HepG2 (cell line): Measurements from ENCODE around the gene KLF6. TPM values are rescaled to one million over a fixed set of nuclear protein-coding genes. Genes with fewer than 3 reads are reported as not detected.

Experiments used
- ATAC-seq: fragments of 200-7000 bp; cut with Tn5 transposase; 3 replicates; pipeline ENCODE4 v1.9.1; 2020; ENCODE audit warnings: mild to moderate bottlenecking, moderate library complexity
- BruUV-seq: library from RNA; stranded (reverse); fragments of 400-500 nt; replicated peaks from 2 replicates; lab custom pipeline; 2021; lab: Mats Ljungman, UMichigan
- CTCF ChIA-PET: fragments of 300-600 bp; formaldehyde crosslinking; extraction: SDS; loops from one replicate; lab custom pipeline; 2021; ENCODE audit warnings: low total read pairs, inconsistent platforms, low intra/inter-chr PET ratio; lab: Yijun Ruan, JAX
- POLR2A ChIA-PET: fragments of 350-600 bp; sonication (Branson Sonifier 250); formaldehyde crosslinking; loops from one replicate; lab custom pipeline; 2020; ENCODE audit warnings: antibody characterized with exemption, inconsistent platforms; lab: Yijun Ruan, JAX
- DNase-seq: peaks from one replicate; pipeline ENCODE4 v3.0.0-alpha.2; 2015; ENCODE audit warnings: low spot score
- FAIRE-seq: peaks from 3 replicates; lab custom pipeline; 2011; peaks lifted over from hg19 to GRCh38; lab: Jason Lieb, UNC
- H2AFZ ChIP-seq: one replicate; pipeline ENCODE4 v1.6.1; 2011; ENCODE audit warnings: low read length, inconsistent platforms
- H3K27ac ChIP-seq: fragments of 300-600 bp; 3 replicates; pipeline ENCODE4 v1.8.0; 2011; ENCODE audit warnings: mixed run types, mild to moderate bottlenecking, mixed read lengths, low read length, inconsistent platforms; ENCODE audit not compliant: insufficient read depth; ENCODE audit errors: extremely low read length
- H3K27me3 ChIP-seq, 2 experiments: fragments of 200-600 bp in 1 of 2; 2 replicates in 1 of 2; 3 replicates in 1 of 2; pipeline versions ENCODE4 v1.6.0 to v1.8.0; 2011; ENCODE audit warnings: low read length in 2 of 2, mild to moderate bottlenecking in 2 of 2, moderate library complexity in 2 of 2, inconsistent platforms in 1 of 2; ENCODE audit not compliant: insufficient read depth in 2 of 2, control insufficient read depth in 1 of 2
- H3K36me3 ChIP-seq, 2 experiments: fragments of 200-600 bp in 1 of 2; replicated peaks in 1 of 2; 2 replicates in 1 of 2; 3 replicates in 1 of 2; pipeline versions ENCODE4 v1.5.1 to v1.8.0; 2011; ENCODE audit warnings: low read length in 2 of 2, inconsistent platforms in 1 of 2; ENCODE audit not compliant: insufficient read depth in 2 of 2, control insufficient read depth in 1 of 2
- H3K4me1 ChIP-seq: 2 replicates; pipeline ENCODE4 v1.5.1; 2012; ENCODE audit warnings: low read length, inconsistent platforms; ENCODE audit not compliant: insufficient read depth
- H3K4me2 ChIP-seq: 2 replicates; pipeline ENCODE4 v1.6.0; 2011; ENCODE audit warnings: low read depth, low read length, inconsistent platforms
- H3K4me3 ChIP-seq, 3 experiments: fragments of 200-600 bp in 1 of 3; sonication (generic), shearing (Covaris generic) in 1 of 3; replicated peaks in 1 of 3; 2 replicates each; pipeline ENCODE4 v1.5.1; 2011 to 2016; ENCODE audit warnings: low read length in 3 of 3, inconsistent platforms in 2 of 3, low read depth in 2 of 3, mild to moderate bottlenecking in 2 of 3, control low read depth in 1 of 3, mixed read lengths in 1 of 3; ENCODE audit not compliant: insufficient read depth in 1 of 3
- H3K79me2 ChIP-seq: one replicate; pipeline ENCODE4 v1.6.1; 2011; ENCODE audit warnings: low read length, inconsistent platforms; ENCODE audit not compliant: insufficient read depth
- H3K9ac ChIP-seq: 2 replicates; pipeline ENCODE4 v1.6.0; 2011; ENCODE audit warnings: mild to moderate bottlenecking, low read depth, low read length, inconsistent platforms; ENCODE audit not compliant: insufficient read depth
- H3K9me3 ChIP-seq: 2 replicates; pipeline ENCODE4 v1.5.1; 2012; ENCODE audit warnings: mild to moderate bottlenecking, low read length
- H4K20me1 ChIP-seq: 2 replicates; pipeline ENCODE4 v1.6.0; 2011; ENCODE audit warnings: inconsistent platforms, mild to moderate bottlenecking, low read length, moderate library complexity; ENCODE audit not compliant: insufficient read depth
- GATA4 ChIP-seq: sonication (generic); IDR thresholded peaks from 2 replicates; pipeline ENCODE4 v1.6.1; 2016; ENCODE audit warnings: antibody characterized with exemption, low read depth, borderline replicate concordance
- GPN1 ChIP-seq: sonication (generic); formaldehyde crosslinking; IDR thresholded peaks from 2 replicates; pipeline ENCODE4 v1.5.1; 2020; ENCODE audit warnings: missing genetic modification reagents, borderline replicate concordance
- KMT2B ChIP-seq: IDR thresholded peaks from 2 replicates; pipeline ENCODE4 v1.6.1; 2016; ENCODE audit warnings: missing genetic modification reagents, missing compliant biosample characterization
- NFRKB ChIP-seq: fragments of 450-650 bp; IDR thresholded peaks from 2 replicates; pipeline ENCODE4 v1.6.1; 2017
- NFYB ChIP-seq: sonication (generic); formaldehyde crosslinking; IDR thresholded peaks from 2 replicates; pipeline ENCODE4 v1.4.0; 2020; ENCODE audit warnings: missing genetic modification reagents
- RAD51 ChIP-seq: fragments of 450-650 bp; IDR thresholded peaks from 2 replicates; pipeline ENCODE4 v1.6.1; 2016; ENCODE audit warnings: borderline replicate concordance
- RBM39 ChIP-seq: fragments of 200-400 bp; formaldehyde crosslinking; IDR thresholded peaks from one replicate; pipeline ENCODE4 v1.6.1; 2018; ENCODE audit warnings: antibody characterized with exemption, mild to moderate bottlenecking, low read depth, low read length; ENCODE audit not compliant: poor library complexity, severe bottlenecking
- SAP130 ChIP-seq: IDR thresholded peaks from 2 replicates; pipeline ENCODE4 v1.6.1; 2016; ENCODE audit warnings: low read depth
- XRCC5 ChIP-seq: fragments of 200-400 bp; formaldehyde crosslinking; optimal IDR thresholded peaks from 2 replicates; pipeline ENCODE3; 2017; ENCODE audit warnings: mild to moderate bottlenecking, low read length
- YY1 ChIP-seq: IDR thresholded peaks from 2 replicates; pipeline ENCODE4 v1.6.1; 2011; ENCODE audit warnings: low read length, low read depth, moderate library complexity, mild to moderate bottlenecking; ENCODE audit not compliant: insufficient read depth, insufficient replicate concordance
- ZFP62 ChIP-seq: sonication (generic); formaldehyde crosslinking; IDR thresholded peaks from 2 replicates; pipeline ENCODE4 v1.4.0; 2020; ENCODE audit warnings: missing genetic modification reagents
- ZNF124 ChIP-seq: sonication (generic); formaldehyde crosslinking; IDR thresholded peaks from 2 replicates; pipeline ENCODE4 v1.4.0; 2020; ENCODE audit warnings: missing genetic modification reagents
- ZNF235 ChIP-seq: sonication (generic); formaldehyde crosslinking; IDR thresholded peaks from 2 replicates; pipeline ENCODE4 v1.8.1; 2023; ENCODE audit warnings: mild to moderate bottlenecking, missing genetic modification reagents, borderline replicate concordance
- ZNF761 ChIP-seq: sonication (generic); formaldehyde crosslinking; conservative IDR thresholded peaks from 2 replicates; pipeline ENCODE4 v1.4.0; 2020; ENCODE audit warnings: mild to moderate bottlenecking, missing genetic modification reagents
- ZNF777 ChIP-seq: sonication (generic); formaldehyde crosslinking; IDR thresholded peaks from 2 replicates; pipeline ENCODE4 v1.4.0; 2020; ENCODE audit warnings: missing genetic modification reagents
- ZUFSP ChIP-seq: sonication (generic); formaldehyde crosslinking; IDR thresholded peaks from 2 replicates; pipeline ENCODE4 v1.9.0; 2021; ENCODE audit warnings: missing genetic modification reagents, mild to moderate bottlenecking, borderline replicate concordance
- WGBS: methylation state at CpG from one replicate; pipeline ENCODE4 v1.1.6; 2017; ENCODE audit warnings: low lambda C conversion rate; 5-methylcytosine and 5-hydroxymethylcytosine counted together
- in situ Hi-C: cut with HindIII; loops from 2 replicates; pipeline ENCODE4 v1.10.0; 2017; ENCODE audit warnings: low pct_unique_long_range_greater_than_20kb; ENCODE audit not compliant: extremely low pct_ligation_motif_present
- intact Hi-C: fragments of 100-400 bp; cut with micrococcal nuclease; formaldehyde crosslinking; loops from one replicate; pipeline ENCODE4 v1.10.0; 2022; ENCODE audit not compliant: unreplicated experiment
- polyA plus RNA-seq, 8 experiments: library from polyadenylated mRNA; depleted of rRNA in 3 of 8; stranded (reverse) in 7 of 8; unstranded in 1 of 8; fragments of >200 nt; fragmentation: Illumina TruSeq in 4 of 8; extraction: Trizol in 4 of 8; gene quantifications; 2 replicates each; pipeline versions ENCODE4 v1.2.1 to v1.2.3, GENCODE V29; 2011 to 2016; ENCODE audit warnings: low read depth in 4 of 8, missing spikeins in 1 of 8, mixed read lengths in 1 of 8; ENCODE audit not compliant: insufficient read depth in 1 of 8
- total RNA-seq, 5 experiments: library from RNA; depleted of rRNA; stranded (reverse); fragments of >200 nt; fragmentation: Illumina TruSeq; extraction: Trizol; gene quantifications; 2 replicates each; pipeline ENCODE4 v1.2.3, GENCODE V29; 2016; ENCODE audit warnings: low read depth in 1 of 5
- TF ChIP-seq, protein P1 (sequence below): sonication (generic); formaldehyde crosslinking; IDR thresholded peaks from 2 replicates; pipeline ENCODE4 v1.4.0; 2020; ENCODE audit warnings: mild to moderate bottlenecking, low read depth, missing genetic modification reagents

Gene KLF6
- total and polyA plus RNA-seq, 2 of the 13 experiments (the other 11 are each of a cell fraction or from before 2014, with no cell fraction given), result 27.0 to 71.9 TPM

GRCh38 chr10:3800586-3800985, 15.6 kb upstream of the KLF6 start:
- Histone ChIP-seq H3K27ac (no peak overlapping the region), H3K79me2 (no peaks in the 10 kb centered on the region), H3K4me1 (peaks cover 31% of the 10 kb centered on the region), H3K4me3 (no peak overlapping the region), H4K20me1 (no peaks in the 10 kb centered on the region), H3K9me3 (no peaks in the 10 kb centered on the region), H2AFZ (peak overlapping the region; percentile 10), H3K9ac (no peak overlapping the region), H3K4me2 (no peak overlapping the region), H3K27me3 (no peaks in the 10 kb centered on the region), H3K36me3 (no peaks in the 10 kb centered on the region)
- 94% methylated on average over 5 of the region's 5 CpGs for WGBS
- POLR2A ChIA-PET, result interaction anchor here (1.3 to 4.9 kb wide), 3 partner anchors 10 to 15 kb away, joined by 3 to 34 read pairs (median 5); partner anchors contain the start of gene KLF6
- no TSS peak for BruUV-seq
- ATAC-seq (no peak), FAIRE-seq (no peak), DNase-seq (no peak)
- in situ Hi-C loops, result no loop called here
- intact Hi-C loops, result no loop called here
- CTCF ChIA-PET, result no interaction called here
- no peak for TF ChIP-seq SAP130 (CRISPR knock-in tag)
- TF ChIP-seq KMT2B (CRISPR knock-in tag), result no peak
- no peak for TF ChIP-seq NFRKB
- no peak for TF ChIP-seq RBM39
- TF ChIP-seq RAD51, result no peak
- no peak for TF ChIP-seq GPN1
- TF ChIP-seq ZFP62 (CRISPR knock-in tag), result no peak
- TF ChIP-seq, protein P1, sequence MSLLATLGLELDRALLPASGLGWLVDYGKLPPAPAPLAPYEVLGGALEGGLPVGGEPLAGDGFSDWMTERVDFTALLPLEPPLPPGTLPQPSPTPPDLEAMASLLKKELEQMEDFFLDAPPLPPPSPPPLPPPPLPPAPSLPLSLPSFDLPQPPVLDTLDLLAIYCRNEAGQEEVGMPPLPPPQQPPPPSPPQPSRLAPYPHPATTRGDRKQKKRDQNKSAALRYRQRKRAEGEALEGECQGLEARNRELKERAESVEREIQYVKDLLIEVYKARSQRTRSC, result no peak
- TF ChIP-seq ZNF777 (CRISPR knock-in tag), result no peak

- Histone ChIP-seq H4K20me1 (no peaks in the 10 kb centered on the region), H3K36me3 (no peaks in the 10 kb centered on the region), H3K4me3 (no peak overlapping the region), H3K79me2 (no peaks in the 10 kb centered on the region), H3K27ac (no peak overlapping the region), H3K9ac (no peak overlapping the region), H3K4me2 (no peak overlapping the region), H2AFZ (no peak overlapping the region), H3K27me3 (peaks cover 0 to 3% of the 10 kb centered on the region in 2 experiments; a peak in 2 of 5 replicates), H3K9me3 (peaks cover 9% of the 10 kb centered on the region), H3K4me1 (peaks cover 4% of the 10 kb centered on the region)
- CTCF ChIA-PET, result no interaction called here
- POLR2A ChIA-PET, result interaction anchor here (1.4 to 4.9 kb wide), 2 partner anchors 12 to 13 kb away, joined by 4 to 34 read pairs; partner anchors contain the start of gene KLF6
- ATAC-seq (no peak), DNase-seq (no peak), FAIRE-seq (no peak)
- in situ Hi-C loops, result no loop called here
- intact Hi-C loops, result no loop called here
- BruUV-seq, result no TSS peak
- 7% methylated on average over 1 of the region's 1 CpG for WGBS
- TF ChIP-seq ZUFSP (CRISPR knock-in tag) (no peak), YY1 (no peak), ZNF761 (CRISPR knock-in tag) (no peak), NFYB (CRISPR knock-in tag) (no peak), ZNF235 (CRISPR knock-in tag) (no peak), ZNF124 (CRISPR knock-in tag) (no peak), XRCC5 (no peak), GATA4 (no peak)
These were observed 12.7 kb upstream of the KLF6 start for GRCh38 chr10:3797750-3798149.
